Measurements from ENCODE around the gene TRAF5. TPM values are rescaled to one million over a fixed set of nuclear protein-coding genes. Genes with fewer than 3 reads are reported as not detected.

The TRAF5 gene
- total RNA-seq, 1 donor from 2014 or later, result 9.8 TPM

DNA sequence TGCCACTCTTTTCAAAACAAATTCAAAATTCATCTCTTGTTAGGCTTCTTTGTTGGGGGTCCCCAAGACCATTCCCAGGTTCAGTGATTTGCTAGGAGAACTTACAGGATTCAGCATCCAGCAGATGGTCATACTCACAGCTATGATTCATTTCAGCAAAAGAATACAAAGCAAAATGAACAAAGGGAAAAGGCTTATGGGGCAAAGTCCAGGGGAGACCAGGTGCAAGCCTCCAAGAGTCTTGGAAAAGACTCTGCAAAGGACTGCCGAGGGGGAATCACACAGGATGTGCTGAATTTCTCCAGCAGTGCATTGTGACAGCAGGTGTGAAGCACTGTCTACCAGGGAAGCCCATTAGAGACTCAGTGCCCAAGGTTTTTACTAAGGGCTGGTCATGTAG lies 7.3 kb downstream of the TRAF5 start:
- Histone ChIP-seq H3K27me3 (no peaks in the 10 kb centered on the region), H3K9me3 (no peaks in the 10 kb centered on the region), H3K4me1 (peaks cover 13% of the 10 kb centered on the region), H3K36me3 (no peaks in the 10 kb centered on the region), H3K27ac (no peak overlapping the region), H3K4me3 (no peak overlapping the region)
- intact Hi-C loops (cut with DNase I), result no loop called here
- TF ChIP-seq CTCF (IDR thresholded peaks at IDR 0.05), result no peak
- DNase-seq, result no peak
- ATAC-seq, result no peak

GRCh38 chr1:211334986-211335385 lies 8.4 kb downstream of the TRAF5 start:
- intact Hi-C loops (cut with DNase I), result no loop called here
- DNase-seq (no peak), ATAC-seq (no peak)
- Histone ChIP-seq H3K9me3 (no peaks in the 10 kb centered on the region), H3K36me3 (no peaks in the 10 kb centered on the region), H3K4me3 (no peak overlapping the region), H3K27me3 (no peaks in the 10 kb centered on the region), H3K4me1 (peaks cover 10% of the 10 kb centered on the region), H3K27ac (no peak overlapping the region)
- TF ChIP-seq CTCF (IDR thresholded peaks at IDR 0.05), result no peak

DNA sequence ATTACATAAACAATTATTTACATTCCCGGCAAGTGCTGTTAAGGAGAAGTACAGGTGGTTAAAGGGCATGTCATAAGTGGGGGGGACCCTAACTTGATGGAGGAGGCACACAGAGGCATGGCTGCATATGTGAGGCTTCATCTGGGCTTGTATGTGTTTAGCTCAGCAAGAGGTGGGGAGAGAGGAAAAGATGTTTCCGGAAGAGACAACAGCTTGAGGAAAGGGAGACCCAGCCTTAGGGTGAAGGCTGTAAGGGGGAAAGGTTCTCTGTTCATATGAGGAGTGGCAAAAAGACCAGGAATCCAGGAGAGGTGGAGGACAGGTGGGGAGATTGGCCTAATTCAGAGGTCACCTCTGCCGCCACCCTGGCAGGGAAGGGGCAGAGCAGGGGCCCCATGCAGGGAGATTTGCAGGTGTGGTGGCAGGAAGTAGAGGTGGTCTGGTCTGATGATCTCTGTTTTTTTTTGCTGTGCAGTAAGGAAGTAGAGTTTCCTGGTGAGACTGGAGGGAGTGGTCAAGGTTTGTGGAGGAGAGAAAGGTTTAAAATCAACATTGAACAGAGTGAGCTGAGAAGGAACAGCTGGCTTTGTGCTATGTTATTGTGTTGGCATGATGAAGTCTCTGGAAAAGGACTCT lies 9.0 kb downstream of the TRAF5 start:
- H3K27ac ChIP-seq, result no peak overlapping the region
- no peak overlapping the region for H3K4me3 ChIP-seq
- no peak for TF ChIP-seq CTCF (IDR thresholded peaks at IDR 0.05)
- no peaks in the 10 kb centered on the region for H3K27me3 ChIP-seq
- H3K4me1 ChIP-seq, result peaks cover 10% of the 10 kb centered on the region
- no peak for ATAC-seq
- H3K9me3 ChIP-seq, result no peaks in the 10 kb centered on the region
- DNase-seq, result no peak
- H3K36me3 ChIP-seq, result no peaks in the 10 kb centered on the region
- intact Hi-C loops (cut with DNase I), result no loop called here

DNA sequence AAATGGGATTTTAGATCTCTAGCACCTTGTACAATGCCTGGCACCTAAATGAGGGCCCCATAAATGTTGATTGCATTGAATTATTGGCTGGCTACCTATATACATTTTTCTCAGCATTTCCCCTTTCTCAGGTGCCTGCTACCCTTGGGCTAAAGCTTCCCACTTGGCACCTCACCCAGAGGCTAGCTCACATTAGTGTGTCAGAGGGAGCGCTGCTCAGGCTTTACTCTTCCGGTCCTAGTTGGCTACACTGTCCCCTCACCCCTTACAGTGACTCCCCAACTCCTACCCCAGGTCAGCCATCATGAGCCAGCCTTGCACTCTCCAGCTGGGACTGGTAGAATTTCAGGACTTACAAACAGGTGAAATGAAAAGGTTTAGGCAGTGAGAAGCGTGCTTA lies 9.5 kb downstream of the TRAF5 start:
- Histone ChIP-seq H3K4me3 (no peak overlapping the region), H3K4me1 (peaks cover 10% of the 10 kb centered on the region), H3K36me3 (no peaks in the 10 kb centered on the region), H3K27me3 (no peaks in the 10 kb centered on the region), H3K27ac (no peak overlapping the region), H3K9me3 (no peaks in the 10 kb centered on the region)
- no peak for TF ChIP-seq CTCF (IDR thresholded peaks at IDR 0.05)
- ATAC-seq (no peak), DNase-seq (no peak)
- intact Hi-C loops (cut with DNase I), result no loop called here

DNA sequence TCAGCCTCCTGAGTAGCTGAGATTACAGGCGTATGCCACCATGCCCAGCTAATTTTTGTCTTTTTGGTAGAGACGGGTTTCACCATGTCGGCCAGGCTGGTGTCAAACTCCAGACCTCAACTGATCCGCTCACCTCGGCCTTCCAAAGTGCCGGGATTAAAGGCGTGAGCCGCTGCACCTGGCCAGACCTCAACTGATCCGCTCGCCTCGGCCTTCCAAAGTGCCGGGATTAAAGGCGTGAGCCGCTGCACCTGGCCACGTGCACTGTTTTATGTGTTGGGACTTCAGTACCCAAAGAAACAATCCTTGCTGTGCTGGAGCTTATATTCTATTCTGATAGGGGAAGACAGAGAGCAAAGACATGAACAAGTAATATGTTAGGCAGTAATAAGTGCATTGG lies 10.1 kb downstream of the TRAF5 start:
- TF ChIP-seq CTCF (IDR thresholded peaks at IDR 0.05), result no peak
- H3K4me3 ChIP-seq, result no peak overlapping the region
- no peaks in the 10 kb centered on the region for H3K27me3 ChIP-seq
- H3K4me1 ChIP-seq, result peaks cover 10% of the 10 kb centered on the region
- H3K27ac ChIP-seq, result no peak overlapping the region
- no peak for ATAC-seq
- H3K36me3 ChIP-seq, result no peaks in the 10 kb centered on the region
- H3K9me3 ChIP-seq, result no peaks in the 10 kb centered on the region
- intact Hi-C loops (cut with DNase I), result no loop called here
- DNase-seq, result no peak
